Adrenal gland (tissue), 12 donors: ENCODE data around the gene IFITM5. TPM values are rescaled to one million over a fixed set of nuclear protein-coding genes. Genes with fewer than 3 reads are reported as not detected.

ENCODE experiments used
- DNase-seq, 7 donors: peaks; one replicate each; pipeline ENCODE4 v3.0.0-alpha.2; 2019 to 2020
- H3K27ac ChIP-seq, 5 donors: fragments of 200-600 bp; sonication (generic) in 4 of 5; 1 replicate in 3 of 5; 2 replicates in 2 of 5; pipeline versions ENCODE4 v1.5.1 to v1.8.0; 2016 to 2020; ENCODE audit warnings: mild to moderate bottlenecking in 1 of 5
- H3K27me3 ChIP-seq: fragments of 200-600 bp; 2 replicates; pipeline ENCODE4 v1.8.0; 2021
- H3K36me3 ChIP-seq, 2 donors: fragments of 200-600 bp; replicated peaks in 1 of 2; 1 replicate in 1 of 2; 2 replicates in 1 of 2; pipeline versions ENCODE4 v1.5.1 to v1.8.0; 2018 to 2022
- H3K4me1 ChIP-seq, 2 donors: fragments of 200-600 bp; replicated peaks in 1 of 2; 1 replicate in 1 of 2; 2 replicates in 1 of 2; pipeline versions ENCODE4 v1.5.1 to v1.8.0; 2018 to 2021
- H3K4me3 ChIP-seq, 4 donors: fragments of 200-600 bp; sonication (generic) in 3 of 4; one replicate each; pipeline ENCODE4 v1.5.1; 2016 to 2018
- H3K9me3 ChIP-seq, 3 donors: fragments of 200-600 bp; sonication (generic) in 1 of 3; replicated peaks in 1 of 3; 1 replicate in 2 of 3; 2 replicates in 1 of 3; pipeline versions ENCODE4 v1.5.1 to v1.8.0; 2016 to 2021
- POLR2A ChIP-seq, 2 donors: fragments of 450-650 bp; IDR thresholded peaks; one replicate each; pipeline ENCODE4 v1.6.1; 2017; ENCODE audit warnings: antibody characterized with exemption in 2 of 2, mild to moderate bottlenecking in 2 of 2, moderate library complexity in 1 of 2
- WGBS, 4 donors: extraction: QIAGEN DNeasy Blood & Tissue Kit in 2 of 4; methylation state at CpG; one replicate each; pipeline versions ENCODE4 v1.1.5 to v1.1.7; 2013 to 2017; 5-methylcytosine and 5-hydroxymethylcytosine counted together
- intact Hi-C, 2 donors: fragments of 100-400 bp; cut with DNase I; formaldehyde crosslinking; loops; one replicate each; pipeline versions ENCODE4 v1.14.1 to v1.15.0; 2022 to 2023
- polyA plus RNA-seq, 3 donors: library from polyadenylated mRNA; stranded (reverse); fragments of 200-250 nt in 2 of 3; fragments of 350-450 nt in 1 of 3; fragmentation: Illumina TruSeq in 1 of 3; extraction: RNeasy Lipid Tissue Mini Kit (QIAGEN cat#74804) in 1 of 3; gene quantifications; one replicate each; pipeline ENCODE4 v1.2.3, GENCODE V29; 2013 to 2014
- total RNA-seq, 9 donors: library from RNA; depleted of rRNA in 4 of 9; stranded (reverse); fragments of >200 nt in 4 of 9; fragments of 120-200 nt in 1 of 9; fragmentation: NEBNext Ultra II Directional in 1 of 9; extraction: Animal tissue kit (Norgen Biotek cat#: 25700) in 1 of 9; gene quantifications; one replicate each; pipeline versions ENCODE4 v1.1.0 to v1.2.4, GENCODE V29; 2013 to 2023
- TF ChIP-seq, protein P1 (sequence below), 6 experiments: fragments of 450-650 bp in 4 of 6; fragments of 200-600 bp in 2 of 6; sonication (generic) in 1 of 6; IDR thresholded peaks; 1 replicate in 5 of 6; 2 replicates in 1 of 6; pipeline versions ENCODE4 v1.5.1 to v1.8.0; 2016 to 2021; ENCODE audit warnings: antibody characterized with exemption in 6 of 6, mild to moderate bottlenecking in 2 of 6, moderate library complexity in 1 of 6
- donor health status: healthy with polysubstance abuse.
- donor health status: Bipolar disorder and iron deficiency.
- donor health status: DM: yes; HTN: yes; CAD: no.
- donor health status: DM: no; HTN: no; CAD: no.
- donor health status: DM: no; HTN: no; CAD: no.
- donor health status: DM: yes; HTN: yes; CAD: no.

Gene IFITM5
- total and polyA plus RNA-seq, 12 donors: not detected

- Histone ChIP-seq H3K9me3 (no peaks in the 10 kb centered on the region), H3K4me1 (peaks cover 5 to 9% of the 10 kb centered on the region in 2 donors), H3K27me3 (no peaks in the 10 kb centered on the region), H3K27ac (no peak overlapping the region), H3K36me3 (no peaks in the 10 kb centered on the region), H3K4me3 (no peak overlapping the region)
- 59 to 79% (median 64%) methylated on average over 5 of the region's 5 CpGs for WGBS, 4 donors
- intact Hi-C loops: no loop called here
- TF ChIP-seq POLR2A (IDR thresholded peaks at IDR 0.05): no peak
- TF ChIP-seq, protein P1, sequence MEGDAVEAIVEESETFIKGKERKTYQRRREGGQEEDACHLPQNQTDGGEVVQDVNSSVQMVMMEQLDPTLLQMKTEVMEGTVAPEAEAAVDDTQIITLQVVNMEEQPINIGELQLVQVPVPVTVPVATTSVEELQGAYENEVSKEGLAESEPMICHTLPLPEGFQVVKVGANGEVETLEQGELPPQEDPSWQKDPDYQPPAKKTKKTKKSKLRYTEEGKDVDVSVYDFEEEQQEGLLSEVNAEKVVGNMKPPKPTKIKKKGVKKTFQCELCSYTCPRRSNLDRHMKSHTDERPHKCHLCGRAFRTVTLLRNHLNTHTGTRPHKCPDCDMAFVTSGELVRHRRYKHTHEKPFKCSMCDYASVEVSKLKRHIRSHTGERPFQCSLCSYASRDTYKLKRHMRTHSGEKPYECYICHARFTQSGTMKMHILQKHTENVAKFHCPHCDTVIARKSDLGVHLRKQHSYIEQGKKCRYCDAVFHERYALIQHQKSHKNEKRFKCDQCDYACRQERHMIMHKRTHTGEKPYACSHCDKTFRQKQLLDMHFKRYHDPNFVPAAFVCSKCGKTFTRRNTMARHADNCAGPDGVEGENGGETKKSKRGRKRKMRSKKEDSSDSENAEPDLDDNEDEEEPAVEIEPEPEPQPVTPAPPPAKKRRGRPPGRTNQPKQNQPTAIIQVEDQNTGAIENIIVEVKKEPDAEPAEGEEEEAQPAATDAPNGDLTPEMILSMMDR (IDR thresholded peaks at IDR 0.05): no peak
- DNase-seq: no peak
Observed at GRCh38 chr11:340539-341512, 41.5 kb upstream of the IFITM5 start.

GRCh38 chr11:339963-340362, 40.6 kb upstream of the IFITM5 start:
- 82 to 92% (median 91%) methylated on average over 2 of the region's 2 CpGs for WGBS, 4 donors

GRCh38 chr11:337711-338110, 38.4 kb upstream of the IFITM5 start:
- Histone ChIP-seq H3K4me3 (no peak overlapping the region), H3K4me1 (peaks cover 5 to 9% of the 10 kb centered on the region in 2 donors), H3K36me3 (no peaks in the 10 kb centered on the region), H3K27me3 (no peaks in the 10 kb centered on the region), H3K9me3 (no peaks in the 10 kb centered on the region), H3K27ac (peak overlapping the region in 1 of 5 donors; percentile 73)
- WGBS, 4 donors: 84 to 94% (median 86%) methylated on average over 6 of the region's 6 CpGs
- TF ChIP-seq POLR2A (IDR thresholded peaks at IDR 0.05): no peak
- TF ChIP-seq, protein P1 (IDR thresholded peaks at IDR 0.05): no peak
- intact Hi-C loops: no loop called here
- no peak for DNase-seq

More at GRCh38 chr11:339963-340362, 40.6 kb upstream of the IFITM5 start:
- Histone ChIP-seq H3K27me3 (no peaks in the 10 kb centered on the region), H3K4me3 (no peak overlapping the region), H3K9me3 (no peaks in the 10 kb centered on the region), H3K27ac (no peak overlapping the region), H3K36me3 (no peaks in the 10 kb centered on the region), H3K4me1 (peaks cover 5 to 9% of the 10 kb centered on the region in 2 donors)
- intact Hi-C loops: no loop called here
- TF ChIP-seq, protein P1 (IDR thresholded peaks at IDR 0.05): no peak
- TF ChIP-seq POLR2A (IDR thresholded peaks at IDR 0.05): no peak
- DNase-seq: no peak

- 73 to 86% (median 80%) methylated on average over 4 of the region's 4 CpGs for WGBS, 4 donors
- H3K4me1 ChIP-seq: peaks cover 5 to 9% of the 10 kb centered on the region in 2 donors
- H3K27ac ChIP-seq: peak overlapping the region in 3 of 5 donors; percentile 22 to 74 (median 73)
- intact Hi-C loops: no loop called here
- H3K4me3 ChIP-seq: no peak overlapping the region
- DNase-seq: no peak
- H3K36me3 ChIP-seq: no peaks in the 10 kb centered on the region
- TF ChIP-seq, protein P1 (IDR thresholded peaks at IDR 0.05): no peak
- no peak for TF ChIP-seq POLR2A (IDR thresholded peaks at IDR 0.05)
- H3K9me3 ChIP-seq: no peaks in the 10 kb centered on the region
- H3K27me3 ChIP-seq: no peaks in the 10 kb centered on the region
Observed at GRCh38 chr11:336659-337198, 37.4 kb upstream of the IFITM5 start.
